ENCODE data around the gene FOXI1.
A peak's percentile ranks its signal among the peaks of the same experiment; 100 is the strongest.

Gene FOXI1

GRCh38 chr5:170154297-170154696 lies 48.6 kb downstream of the FOXI1 start:
- no peak for DNase-seq

- DNase-seq = no peak
Observed at GRCh38 chr5:170154744-170155143, 49.0 kb downstream of the FOXI1 start.

DNA sequence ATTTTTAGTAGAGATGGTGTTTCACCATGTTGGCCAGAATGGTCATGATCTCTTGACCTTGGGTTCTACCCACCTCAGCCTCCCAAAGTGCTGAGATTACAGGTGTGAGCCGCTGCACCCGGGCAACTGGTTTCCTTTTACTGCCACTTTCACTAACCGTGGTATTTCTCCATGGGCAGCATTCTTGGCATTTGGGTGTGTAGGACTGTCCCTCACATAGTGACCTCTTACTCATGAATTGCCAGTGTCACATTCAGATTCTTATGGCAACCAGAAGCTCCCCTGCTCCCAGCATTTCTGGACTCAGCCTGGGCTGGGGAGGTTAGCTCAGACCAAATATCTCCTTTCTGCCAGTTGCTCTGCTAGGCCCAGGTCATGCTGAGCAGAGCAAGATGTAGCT lies 50.1 kb downstream of the FOXI1 start:
- no peak for DNase-seq

GRCh38 chr5:170159101-170159698 lies 53.5 kb downstream of the FOXI1 start:
- peak; percentile 94 for DNase-seq
